ENCODE data around the gene MGST1.
"Not testable (repeated sequence)": the region's sequence is repeated elsewhere in the genome, so short reads cannot be mapped to it uniquely, and the experiment has no call there.

DNA sequence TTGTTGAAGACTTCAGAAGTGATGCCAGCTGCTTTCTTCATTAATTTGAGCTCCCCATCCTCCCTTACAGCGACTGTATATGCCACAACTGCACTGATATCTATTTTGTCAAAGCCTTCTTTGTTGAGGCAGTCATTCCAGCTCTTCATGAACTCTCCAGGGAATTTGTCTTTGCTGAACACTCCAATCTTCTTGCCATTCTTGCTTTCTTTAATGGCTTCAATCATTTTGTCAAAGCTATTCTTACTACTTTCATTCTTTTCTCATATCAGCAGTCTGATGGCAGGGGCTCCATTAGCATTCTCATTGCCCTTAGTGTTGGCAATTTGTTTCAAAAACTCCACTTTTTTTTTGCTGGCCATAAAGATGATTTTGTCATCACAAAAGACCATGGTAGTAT is 54.4 kb downstream of the MGST1 start:
- TF ChIP-seq, protein P1, sequence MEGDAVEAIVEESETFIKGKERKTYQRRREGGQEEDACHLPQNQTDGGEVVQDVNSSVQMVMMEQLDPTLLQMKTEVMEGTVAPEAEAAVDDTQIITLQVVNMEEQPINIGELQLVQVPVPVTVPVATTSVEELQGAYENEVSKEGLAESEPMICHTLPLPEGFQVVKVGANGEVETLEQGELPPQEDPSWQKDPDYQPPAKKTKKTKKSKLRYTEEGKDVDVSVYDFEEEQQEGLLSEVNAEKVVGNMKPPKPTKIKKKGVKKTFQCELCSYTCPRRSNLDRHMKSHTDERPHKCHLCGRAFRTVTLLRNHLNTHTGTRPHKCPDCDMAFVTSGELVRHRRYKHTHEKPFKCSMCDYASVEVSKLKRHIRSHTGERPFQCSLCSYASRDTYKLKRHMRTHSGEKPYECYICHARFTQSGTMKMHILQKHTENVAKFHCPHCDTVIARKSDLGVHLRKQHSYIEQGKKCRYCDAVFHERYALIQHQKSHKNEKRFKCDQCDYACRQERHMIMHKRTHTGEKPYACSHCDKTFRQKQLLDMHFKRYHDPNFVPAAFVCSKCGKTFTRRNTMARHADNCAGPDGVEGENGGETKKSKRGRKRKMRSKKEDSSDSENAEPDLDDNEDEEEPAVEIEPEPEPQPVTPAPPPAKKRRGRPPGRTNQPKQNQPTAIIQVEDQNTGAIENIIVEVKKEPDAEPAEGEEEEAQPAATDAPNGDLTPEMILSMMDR (IDR thresholded peaks at IDR 0.05) = not testable (repeated sequence)
- not testable (repeated sequence) for TF ChIP-seq POLR2A (IDR thresholded peaks at IDR 0.05)

Measured in ovary (tissue), 3 donors.